HG03571 (cell line): ENCODE measurements around the gene MSX1.

Experiments
- ATAC-seq: cut with Tn5 transposase; IDR thresholded peaks from one replicate; pipeline ENCODE4 v1.9.1; 2021; ENCODE audit not compliant: unreplicated experiment

Gene MSX1

GRCh38 chr4:4899202-4899925 is 39.9 kb downstream of the MSX1 start:
- no peak for ATAC-seq

DNA sequence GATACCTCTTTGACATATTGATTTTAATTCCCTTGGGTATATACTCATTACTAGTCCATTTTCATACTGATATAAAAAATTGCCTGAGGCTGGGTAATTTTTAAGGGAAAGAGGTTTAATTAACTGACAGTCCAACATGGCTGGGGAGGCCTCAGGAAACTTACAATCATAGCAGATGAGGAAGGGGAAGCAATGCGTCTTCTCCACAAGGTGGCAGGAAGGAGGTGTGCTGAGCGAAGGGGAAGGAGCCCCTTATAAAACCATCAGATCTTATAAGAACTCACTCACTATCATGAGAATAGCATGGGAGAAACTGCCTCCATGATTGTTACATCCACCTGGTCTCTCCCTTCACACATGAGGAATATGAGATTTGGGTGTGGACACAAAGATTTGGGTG is 42.4 kb downstream of the MSX1 start:
- ATAC-seq = no peak

DNA sequence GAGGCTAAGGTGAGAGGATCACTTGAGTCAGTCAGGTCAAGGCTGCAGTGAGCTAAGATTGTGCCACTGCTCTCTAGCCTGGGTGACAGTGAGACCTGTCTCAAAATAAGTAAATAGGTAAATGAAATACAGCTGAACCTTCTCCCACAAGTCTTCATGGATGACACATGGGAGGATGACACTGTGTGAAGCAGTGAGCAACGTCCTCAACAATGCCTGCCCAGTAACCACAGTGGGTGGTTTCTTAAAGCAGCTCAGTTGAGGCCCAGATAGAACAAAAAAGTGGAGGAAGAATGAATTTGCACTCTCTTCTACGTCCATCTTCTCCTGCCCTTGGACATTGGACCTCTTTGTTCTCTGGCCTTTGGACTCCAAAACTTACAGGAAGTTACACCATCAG is 52.7 kb downstream of the MSX1 start:
- no peak for ATAC-seq

DNA sequence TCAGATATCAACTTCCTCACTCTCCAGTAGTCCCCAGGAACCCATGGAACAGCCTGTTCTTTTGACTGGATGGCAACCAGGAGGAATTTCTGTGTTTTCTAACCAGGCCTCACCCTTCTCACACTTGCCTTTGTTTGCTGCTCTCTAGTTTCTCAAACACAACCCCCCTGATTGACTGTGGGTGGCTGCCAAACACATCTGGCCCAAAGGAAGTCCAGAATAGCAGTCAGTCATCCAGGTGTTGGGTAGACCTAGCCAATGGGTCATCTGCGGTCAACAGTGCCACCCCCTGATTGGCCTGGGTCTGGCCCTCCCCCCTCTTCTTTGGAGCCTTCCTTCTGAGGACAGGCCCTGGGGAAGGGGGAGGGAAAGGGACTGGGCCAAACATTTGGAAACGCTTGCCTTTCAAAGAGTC is 53.7 kb downstream of the MSX1 start:
- no peak for ATAC-seq
